NB4 (cell line): ENCODE measurements around the gene PFN3.

Source experiments
- CTCF ChIP-seq: IDR thresholded peaks from one replicate; pipeline ENCODE4 v1.5.1; 2012; ENCODE audit warnings: low read depth, low read length
- MAX ChIP-seq: IDR thresholded peaks from 2 replicates; pipeline ENCODE4 v1.6.1; 2011; ENCODE audit warnings: low read depth, low read length
- MYC ChIP-seq: IDR thresholded peaks from 2 replicates; pipeline ENCODE4 v1.6.1; 2011; ENCODE audit warnings: low read depth, low read length
- POLR2A ChIP-seq: IDR thresholded peaks from 2 replicates; pipeline ENCODE4 v1.6.1; 2011; ENCODE audit warnings: mild to moderate bottlenecking; ENCODE audit not compliant: insufficient read length; ENCODE audit errors: extremely low read depth

DNA sequence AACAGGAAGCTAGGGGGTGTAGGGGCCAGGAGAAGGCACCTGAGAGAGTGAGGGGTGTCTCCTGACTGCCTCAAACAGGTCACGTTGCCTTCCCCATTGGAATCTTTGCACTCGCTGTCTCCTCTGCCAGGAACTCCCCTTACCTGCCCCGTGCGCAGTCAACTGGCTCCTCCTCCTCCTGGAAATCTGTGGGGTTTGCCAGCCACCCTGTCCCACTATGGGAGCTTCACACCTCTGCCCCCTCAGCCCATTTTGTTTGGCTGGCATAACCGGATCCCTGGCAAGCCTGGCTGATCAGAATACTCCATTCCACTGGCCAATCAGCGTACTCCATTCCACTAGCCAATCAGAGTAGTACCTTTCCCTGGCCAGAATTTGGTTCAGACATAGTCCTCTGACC, 26.7 kb downstream of the PFN3 start:
- TF ChIP-seq POLR2A, result no peak
- no peak for TF ChIP-seq CTCF
- TF ChIP-seq MAX, result no peak
- no peak for TF ChIP-seq MYC
